Measurements from ENCODE around the gene JUP.

GRCh38 chr17:41773190-41773588, 13.3 kb downstream of the JUP start:
- TF ChIP-seq SIN3A (IDR thresholded peaks at IDR 0.05; ENCODE audit: borderline replicate concordance, insufficient read depth, low read length) (no peak), POLR2AphosphoS5 (IDR thresholded peaks at IDR 0.05; ENCODE audit: low read depth, low read length) (no peak), REST (IDR thresholded peaks at IDR 0.05; ENCODE audit: insufficient read depth in 1 of 2, low read depth in 2 of 2, low read length in 2 of 2) (no peak), TAF1 (IDR thresholded peaks at IDR 0.05; ENCODE audit: borderline replicate concordance, insufficient read depth, low read length) (no peak), FOXP2 (optimal IDR thresholded peaks at IDR 0.05; ENCODE audit: borderline replicate concordance, extremely low read depth, extremely low read length, insufficient read depth) (no peak)

Data from PFSK-1 (cell line).